Measurements from ENCODE around the gene SIGLECL1.

The SIGLECL1 gene

GRCh38 chr19:51263808-51264207, 12.9 kb downstream of the SIGLECL1 start:
- no peak overlapping the region for H3K4me3 ChIP-seq (ENCODE audit: low read depth in 1 of 2, low read length in 2 of 2)
- H3K4me2 ChIP-seq (ENCODE audit: insufficient read depth, low read length), result no peak overlapping the region
- H3K79me2 ChIP-seq (ENCODE audit: insufficient read depth, low read length), result no peaks in the 10 kb centered on the region
- H3K4me1 ChIP-seq (ENCODE audit: insufficient read depth, low read length), result no peaks in the 10 kb centered on the region
- ATAC-seq (ENCODE audit: insufficient read depth, low read depth), result no peak
- H3K27me3 ChIP-seq (ENCODE audit: insufficient read depth, low read length, poor library complexity), result peaks cover 11% of the 10 kb centered on the region
- H3K9ac ChIP-seq (ENCODE audit: low read depth, low read length), result no peak overlapping the region
- DNase-seq, result no peak
- no peaks in the 10 kb centered on the region for H3K36me3 ChIP-seq (ENCODE audit: insufficient read depth, low read length)
- H2AFZ ChIP-seq (ENCODE audit: low read depth, low read length), result no peak overlapping the region
- H3K27ac ChIP-seq (ENCODE audit: low read length), result no peak overlapping the region
- H3K9me3 ChIP-seq (ENCODE audit: insufficient read depth, low read length, severe bottlenecking), result no peaks in the 10 kb centered on the region
- TF ChIP-seq CTCF (IDR thresholded peaks at IDR 0.05; ENCODE audit: borderline replicate concordance, extremely low read depth, low read length, poor library complexity, severe bottlenecking) (no peak), EZH2 (IDR thresholded peaks at IDR 0.05; ENCODE audit: borderline replicate concordance, low read depth, low read length, severe bottlenecking) (no peak)
- H4K20me1 ChIP-seq (ENCODE audit: insufficient read depth, low read length), result 0 out of 2 replicates have a peak, but pooled peaks cover 3% of the 10 kb centered on the region

GRCh38 chr19:51271067-51271466, 20.2 kb downstream of the SIGLECL1 start:
- H3K4me1 ChIP-seq (ENCODE audit: insufficient read depth, low read length), result no peaks in the 10 kb centered on the region
- ATAC-seq (ENCODE audit: insufficient read depth, low read depth) (no peak), DNase-seq (no peak)
- no peaks in the 10 kb centered on the region for H3K36me3 ChIP-seq (ENCODE audit: insufficient read depth, low read length)
- no peaks in the 10 kb centered on the region for H3K9me3 ChIP-seq (ENCODE audit: insufficient read depth, low read length, severe bottlenecking)
- H3K79me2 ChIP-seq (ENCODE audit: insufficient read depth, low read length), result no peaks in the 10 kb centered on the region
- H2AFZ ChIP-seq (ENCODE audit: low read depth, low read length), result no peak overlapping the region
- H3K4me2 ChIP-seq (ENCODE audit: insufficient read depth, low read length), result no peak overlapping the region
- no peak overlapping the region for H3K4me3 ChIP-seq (ENCODE audit: low read depth in 1 of 2, low read length in 2 of 2)
- peaks cover 6% of the 10 kb centered on the region for H3K27me3 ChIP-seq (ENCODE audit: insufficient read depth, low read length, poor library complexity)
- no peaks in the 10 kb centered on the region for H4K20me1 ChIP-seq (ENCODE audit: insufficient read depth, low read length)
- H3K27ac ChIP-seq (ENCODE audit: low read length), result no peak overlapping the region
- TF ChIP-seq EZH2 (IDR thresholded peaks at IDR 0.05; ENCODE audit: borderline replicate concordance, low read depth, low read length, severe bottlenecking) (no peak), CTCF (IDR thresholded peaks at IDR 0.05; ENCODE audit: borderline replicate concordance, extremely low read depth, low read length, poor library complexity, severe bottlenecking) (no peak)
- H3K9ac ChIP-seq (ENCODE audit: low read depth, low read length), result no peak overlapping the region

- ATAC-seq (ENCODE audit: insufficient read depth, low read depth) (peak; percentile 74), DNase-seq (peak; percentile 16)
- Histone ChIP-seq H3K27ac (ENCODE audit: low read length) (no peak overlapping the region), H3K9ac (ENCODE audit: low read depth, low read length) (no peak overlapping the region), H3K27me3 (ENCODE audit: insufficient read depth, low read length, poor library complexity) (peaks cover 6% of the 10 kb centered on the region), H3K4me2 (ENCODE audit: insufficient read depth, low read length) (no peak overlapping the region), H3K79me2 (ENCODE audit: insufficient read depth, low read length) (no peaks in the 10 kb centered on the region), H3K4me1 (ENCODE audit: insufficient read depth, low read length) (no peaks in the 10 kb centered on the region), H3K36me3 (ENCODE audit: insufficient read depth, low read length) (no peaks in the 10 kb centered on the region), H2AFZ (ENCODE audit: low read depth, low read length) (no peak overlapping the region), H3K9me3 (ENCODE audit: insufficient read depth, low read length, severe bottlenecking) (no peaks in the 10 kb centered on the region), H4K20me1 (ENCODE audit: insufficient read depth, low read length) (no peaks in the 10 kb centered on the region), H3K4me3 (ENCODE audit: low read depth in 1 of 2, low read length in 2 of 2) (no peak overlapping the region)
- TF ChIP-seq CTCF (IDR thresholded peaks at IDR 0.05; ENCODE audit: borderline replicate concordance, extremely low read depth, low read length, poor library complexity, severe bottlenecking), result peak; percentile 15
- no peak for TF ChIP-seq EZH2 (IDR thresholded peaks at IDR 0.05; ENCODE audit: borderline replicate concordance, low read depth, low read length, severe bottlenecking)
Measured at GRCh38 chr19:51272183-51272810, 21.4 kb downstream of the SIGLECL1 start.
